CD14-positive monocyte (primary cell): ENCODE data around the gene PPP3CA. TPM values are rescaled to one million over a fixed set of nuclear protein-coding genes. Genes with fewer than 3 reads are reported as not detected.

ENCODE experiments used
- DNase-seq, 3 donors: peaks; one replicate each; pipeline ENCODE4 v3.0.0-alpha.2; 2011 to 2022
- H2AFZ ChIP-seq: 2 replicates; pipeline ENCODE4 v1.6.0; 2012; ENCODE audit warnings: mild to moderate bottlenecking, low read depth, low read length, inconsistent platforms; ENCODE audit not compliant: insufficient read depth, poor library complexity, severe bottlenecking
- H3K27ac ChIP-seq, 2 donors: 1 replicate in 1 of 2; 2 replicates in 1 of 2; pipeline ENCODE4 v1.5.1; 2012 to 2013; ENCODE audit warnings: low read length in 2 of 2, control low read depth in 1 of 2, inconsistent platforms in 1 of 2, low read depth in 1 of 2, mild to moderate bottlenecking in 1 of 2
- H3K27me3 ChIP-seq, 2 donors: one replicate each; pipeline versions ENCODE4 v1.6.0 to v1.6.1; 2011 to 2013; ENCODE audit warnings: low read length in 2 of 2; ENCODE audit not compliant: control insufficient read depth in 2 of 2, insufficient read depth in 2 of 2
- H3K36me3 ChIP-seq, 2 donors: replicated peaks in 1 of 2; 1 replicate in 1 of 2; 2 replicates in 1 of 2; pipeline versions ENCODE4 v1.5.1 to v1.6.1; 2012 to 2013; ENCODE audit warnings: low read length in 2 of 2, control low read depth in 1 of 2, inconsistent platforms in 1 of 2, mild to moderate bottlenecking in 1 of 2; ENCODE audit not compliant: insufficient read depth in 2 of 2, control insufficient read depth in 1 of 2
- H3K4me1 ChIP-seq, 2 donors: 1 replicate in 1 of 2; 2 replicates in 1 of 2; pipeline versions ENCODE4 v1.5.1 to v1.6.1; 2012 to 2013; ENCODE audit warnings: low read length in 2 of 2, control low read depth in 1 of 2, inconsistent platforms in 1 of 2, mild to moderate bottlenecking in 1 of 2, moderate library complexity in 1 of 2; ENCODE audit not compliant: insufficient read depth in 2 of 2, control insufficient read depth in 1 of 2
- H3K4me2 ChIP-seq: replicated peaks from 2 replicates; pipeline ENCODE3; 2012; ENCODE audit warnings: low read length, moderate library complexity, mild to moderate bottlenecking; ENCODE audit not compliant: poor library complexity, severe bottlenecking; ENCODE audit errors: extremely low read depth
- H3K4me3 ChIP-seq, 3 experiments: fragments of 200-600 bp in 1 of 3; sonication (generic) in 1 of 3; replicated peaks in 1 of 3; 1 replicate in 2 of 3; 2 replicates in 1 of 3; pipeline ENCODE4 v1.5.1; 2011 to 2013; ENCODE audit warnings: low read length in 3 of 3, mild to moderate bottlenecking in 3 of 3, control low read depth in 2 of 3, low read depth in 2 of 3, inconsistent platforms in 1 of 3, moderate library complexity in 1 of 3
- H3K79me2 ChIP-seq: 2 replicates; pipeline ENCODE4 v1.6.0; 2012; ENCODE audit warnings: mild to moderate bottlenecking, control low read depth, inconsistent platforms, low read length, moderate library complexity; ENCODE audit not compliant: insufficient read depth
- H3K9ac ChIP-seq: 2 replicates; pipeline ENCODE4 v1.6.0; 2017; ENCODE audit warnings: low read length, mild to moderate bottlenecking; ENCODE audit not compliant: insufficient read depth, poor library complexity, severe bottlenecking
- H3K9me3 ChIP-seq, 2 donors: replicated peaks in 1 of 2; 1 replicate in 1 of 2; 2 replicates in 1 of 2; pipeline versions ENCODE4 v1.5.1 to v1.6.1; 2012 to 2013; ENCODE audit warnings: low read length in 2 of 2, control low read depth in 1 of 2; ENCODE audit not compliant: control insufficient read depth in 1 of 2, insufficient read depth in 1 of 2
- H4K20me1 ChIP-seq: 2 replicates; pipeline ENCODE4 v1.6.0; 2012; ENCODE audit warnings: mild to moderate bottlenecking, low read length, control low read depth, moderate library complexity; ENCODE audit not compliant: insufficient read depth
- H3K27ac Mint-ChIP-seq, 7 donors: one replicate each; pipeline ENCODE4 v1.8.0; 2020; ENCODE audit warnings: mild to moderate bottlenecking in 7 of 7, mixed read lengths in 7 of 7, moderate library complexity in 6 of 7, inconsistent platforms in 2 of 7
- H3K27me3 Mint-ChIP-seq, 3 donors: one replicate each; pipeline ENCODE4 v1.8.0; 2021 to 2022; ENCODE audit warnings: low read depth in 3 of 3, mild to moderate bottlenecking in 3 of 3, mixed read lengths in 3 of 3, moderate library complexity in 3 of 3, inconsistent platforms in 1 of 3
- H3K36me3 Mint-ChIP-seq, 2 donors: one replicate each; pipeline ENCODE4 v1.8.0; 2020; ENCODE audit warnings: mixed read lengths in 2 of 2, inconsistent platforms in 1 of 2, mild to moderate bottlenecking in 1 of 2
- H3K4me1 Mint-ChIP-seq: one replicate; pipeline ENCODE4 v1.8.0; 2020; ENCODE audit warnings: mild to moderate bottlenecking, mixed read lengths
- H3K4me3 Mint-ChIP-seq, 2 donors: one replicate each; pipeline ENCODE4 v1.8.0; 2020; ENCODE audit warnings: mild to moderate bottlenecking in 2 of 2, mixed read lengths in 2 of 2, moderate library complexity in 1 of 2
- H3K9me3 Mint-ChIP-seq, 7 donors: one replicate each; pipeline ENCODE4 v1.8.0; 2020 to 2022; ENCODE audit warnings: mixed read lengths in 7 of 7, mild to moderate bottlenecking in 6 of 7, moderate library complexity in 6 of 7, inconsistent platforms in 2 of 7
- CTCF ChIP-seq: fragments of 200-600 bp; IDR thresholded peaks from one replicate; pipeline ENCODE4 v1.8.0; 2022; ENCODE audit warnings: antibody characterized with exemption, mild to moderate bottlenecking
- WGBS: methylation state at CpG from one replicate; pipeline ENCODE4 v1.1.5; 2013; ENCODE audit warnings: missing lambda C conversion rate; ENCODE audit not compliant: insufficient coverage; 5-methylcytosine and 5-hydroxymethylcytosine counted together
- intact Hi-C, 2 donors: fragments of 100-400 bp; cut with micrococcal nuclease; formaldehyde crosslinking; loops; one replicate each; pipeline versions ENCODE4 v1.15.0 to v1.15.1; 2023
- polyA plus RNA-seq, 3 donors: library from polyadenylated mRNA; depleted of rRNA in 1 of 3; unstranded in 2 of 3; stranded (reverse) in 1 of 3; fragments of 300-500 nt in 2 of 3; fragments of >200 nt in 1 of 3; fragmentation: Illumina TruSeq in 2 of 3; gene quantifications; 1 replicate in 2 of 3; 2 replicates in 1 of 3; pipeline ENCODE4 v1.2.3, GENCODE V29; 2012 to 2021

PPP3CA gene
- polyA plus RNA-seq, 3 donors, result 5.1 to 9.7 (median 8.9) TPM

- H3K27me3 Mint-ChIP-seq, result no peaks in the 10 kb centered on the region
- Histone ChIP-seq H3K36me3 (no peaks in the 10 kb centered on the region), H4K20me1 (peaks cover 48% of the 10 kb centered on the region), H3K9me3 (no peaks in the 10 kb centered on the region), H2AFZ (no peak overlapping the region), H3K4me3 (no peak overlapping the region), H3K27ac (no peak overlapping the region), H3K4me2 (no peak overlapping the region), H3K4me1 (no peaks in the 10 kb centered on the region), H3K9ac (no peak overlapping the region), H3K79me2 (no peaks in the 10 kb centered on the region), H3K27me3 (no peaks in the 10 kb centered on the region)
- H3K4me3 Mint-ChIP-seq, result no peak overlapping the region
- DNase-seq, result no peak
- intact Hi-C loops, result no loop called here
- H3K36me3 Mint-ChIP-seq, result peaks cover 2 to 4% of the 10 kb centered on the region in 2 donors
- peak overlapping the region in 1 of 7 donors; percentile 72 for H3K27ac Mint-ChIP-seq
- TF ChIP-seq CTCF, result no peak
- peaks cover 6% of the 10 kb centered on the region for H3K4me1 Mint-ChIP-seq
- H3K9me3 Mint-ChIP-seq, result no peaks in the 10 kb centered on the region
- WGBS, result 86% methylated on average over 1 of the region's 5 CpGs
These were observed 189.8 kb downstream of the PPP3CA start for GRCh38 chr4:101157415-101158133.

- TF ChIP-seq CTCF, result no peak
- Mint-ChIP-seq H3K4me1 (peaks cover 6% of the 10 kb centered on the region), H3K9me3 (no peaks in the 10 kb centered on the region), H3K4me3 (no peak overlapping the region), H3K27me3 (no peaks in the 10 kb centered on the region), H3K36me3 (peaks cover 2 to 4% of the 10 kb centered on the region in 2 donors), H3K27ac (peak overlapping the region in 2 of 7 donors; percentile 5 to 47)
- H2AFZ ChIP-seq, result no peak overlapping the region
- 86% methylated on average over 2 of the region's 6 CpGs for WGBS
- no peaks in the 10 kb centered on the region for H3K79me2 ChIP-seq
- no peaks in the 10 kb centered on the region for H3K36me3 ChIP-seq
- H3K9me3 ChIP-seq, result no peaks in the 10 kb centered on the region
- H3K9ac ChIP-seq, result no peak overlapping the region
- no peaks in the 10 kb centered on the region for H3K4me1 ChIP-seq
- H3K4me2 ChIP-seq, result no peak overlapping the region
- no peak overlapping the region for H3K27ac ChIP-seq
- no peak for DNase-seq
- peaks cover 49% of the 10 kb centered on the region for H4K20me1 ChIP-seq
- intact Hi-C loops, result no loop called here
- no peak overlapping the region for H3K4me3 ChIP-seq
- no peaks in the 10 kb centered on the region for H3K27me3 ChIP-seq
These were observed 190.6 kb downstream of the PPP3CA start for GRCh38 chr4:101156619-101157310.
